ENCODE data around the gene ZFYVE26. TPM values are rescaled to one million over a fixed set of nuclear protein-coding genes. Genes with fewer than 3 reads are reported as not detected.

Gene ZFYVE26
- total RNA-seq, 1 donor from 2014 or later: 42.9 TPM

DNA sequence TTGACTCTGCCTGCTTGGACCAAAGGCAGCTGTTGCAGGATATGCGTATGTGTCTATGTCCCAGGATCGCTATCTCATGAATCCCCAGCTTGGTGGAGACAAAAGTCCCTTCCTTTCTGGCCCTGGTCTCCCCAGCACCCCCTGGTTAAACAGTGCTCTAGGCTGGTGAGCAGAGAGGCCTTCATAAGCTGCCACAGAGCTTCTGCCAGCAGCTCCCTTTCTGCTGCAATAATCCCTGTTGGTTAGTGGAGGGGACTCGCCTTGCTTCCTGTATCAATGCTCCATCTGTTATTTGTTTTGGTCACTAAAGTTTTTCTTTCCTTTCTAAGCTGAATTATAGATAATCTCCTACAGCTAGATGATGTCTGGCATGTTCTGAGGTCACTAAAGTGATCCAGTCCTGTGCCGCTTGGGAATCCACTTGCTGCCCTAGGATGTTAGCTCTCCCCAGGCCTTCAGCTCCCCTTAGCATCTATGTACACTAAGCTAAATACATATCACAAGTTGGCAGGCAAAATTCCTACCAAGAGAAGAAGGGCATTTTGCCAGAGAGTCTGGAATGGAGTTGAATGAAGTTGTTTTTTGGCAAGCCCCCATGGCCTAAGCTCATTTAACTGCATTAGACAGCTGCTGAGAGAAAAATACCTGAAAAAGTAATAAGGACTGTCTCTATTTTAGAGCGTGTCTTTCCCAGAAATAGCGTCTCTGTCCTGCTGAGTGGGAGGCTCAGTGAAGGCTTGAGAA is 66.9 kb downstream of the ZFYVE26 start:
- TF ChIP-seq, protein P1, sequence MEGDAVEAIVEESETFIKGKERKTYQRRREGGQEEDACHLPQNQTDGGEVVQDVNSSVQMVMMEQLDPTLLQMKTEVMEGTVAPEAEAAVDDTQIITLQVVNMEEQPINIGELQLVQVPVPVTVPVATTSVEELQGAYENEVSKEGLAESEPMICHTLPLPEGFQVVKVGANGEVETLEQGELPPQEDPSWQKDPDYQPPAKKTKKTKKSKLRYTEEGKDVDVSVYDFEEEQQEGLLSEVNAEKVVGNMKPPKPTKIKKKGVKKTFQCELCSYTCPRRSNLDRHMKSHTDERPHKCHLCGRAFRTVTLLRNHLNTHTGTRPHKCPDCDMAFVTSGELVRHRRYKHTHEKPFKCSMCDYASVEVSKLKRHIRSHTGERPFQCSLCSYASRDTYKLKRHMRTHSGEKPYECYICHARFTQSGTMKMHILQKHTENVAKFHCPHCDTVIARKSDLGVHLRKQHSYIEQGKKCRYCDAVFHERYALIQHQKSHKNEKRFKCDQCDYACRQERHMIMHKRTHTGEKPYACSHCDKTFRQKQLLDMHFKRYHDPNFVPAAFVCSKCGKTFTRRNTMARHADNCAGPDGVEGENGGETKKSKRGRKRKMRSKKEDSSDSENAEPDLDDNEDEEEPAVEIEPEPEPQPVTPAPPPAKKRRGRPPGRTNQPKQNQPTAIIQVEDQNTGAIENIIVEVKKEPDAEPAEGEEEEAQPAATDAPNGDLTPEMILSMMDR (IDR thresholded peaks at IDR 0.05): no peak
- intact Hi-C loops (cut with DNase I): no loop called here
- no peak overlapping the region for H3K27ac ChIP-seq
- H3K4me3 ChIP-seq: no peak overlapping the region
- H3K27me3 ChIP-seq: no peaks in the 10 kb centered on the region
- no peak for ATAC-seq
- peaks cover 78% of the 10 kb centered on the region for H3K36me3 ChIP-seq
- H3K4me1 ChIP-seq: no peaks in the 10 kb centered on the region
- no peak for DNase-seq
- H3K9me3 ChIP-seq: no peaks in the 10 kb centered on the region

DNA sequence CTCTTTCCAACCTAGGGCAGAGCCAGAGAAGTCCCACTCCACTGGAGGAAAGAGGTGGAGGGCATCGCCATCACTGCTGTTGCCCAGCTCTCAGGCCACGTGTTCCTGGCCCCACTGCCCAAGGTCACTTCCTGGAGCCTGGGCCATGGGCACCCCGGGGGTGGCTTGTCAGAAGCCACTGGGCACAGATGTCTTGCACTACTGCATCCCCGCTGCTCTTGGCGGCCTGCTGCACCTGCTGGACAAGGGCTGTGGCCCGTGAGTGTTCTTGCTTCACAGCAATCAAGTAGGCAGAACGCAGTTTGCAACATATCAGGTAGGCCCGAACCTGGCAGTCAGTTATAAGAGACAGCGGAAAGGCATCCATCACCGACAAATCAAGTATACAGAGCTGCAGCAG is 68.1 kb downstream of the ZFYVE26 start:
- intact Hi-C loops (cut with DNase I): no loop called here

DNA sequence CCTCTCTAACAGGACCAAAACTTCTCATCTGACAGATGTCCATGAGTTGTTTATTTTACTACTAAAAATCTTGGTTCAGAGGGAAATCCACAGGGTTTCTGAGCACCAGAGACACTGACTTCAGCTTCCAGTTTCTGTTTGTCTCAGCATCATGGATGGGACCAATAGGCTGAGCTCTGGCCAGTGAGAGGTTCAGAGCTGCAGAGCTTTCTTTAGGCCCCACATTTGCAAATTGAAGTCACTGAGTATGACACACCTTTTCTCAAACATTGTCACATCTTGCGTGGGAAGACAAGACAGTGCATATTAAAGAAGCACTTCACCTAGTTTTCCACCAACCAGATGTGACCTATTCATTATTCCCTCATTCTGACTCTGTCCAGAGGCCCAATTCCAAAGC is 69.5 kb downstream of the ZFYVE26 start:
- TF ChIP-seq, protein P1 (IDR thresholded peaks at IDR 0.05): no peak
- H3K27me3 ChIP-seq: no peaks in the 10 kb centered on the region
- H3K9me3 ChIP-seq: no peaks in the 10 kb centered on the region
- no peak for DNase-seq
- peaks cover 52% of the 10 kb centered on the region for H3K36me3 ChIP-seq
- H3K4me1 ChIP-seq: no peaks in the 10 kb centered on the region
- H3K4me3 ChIP-seq: no peak overlapping the region
- no peak overlapping the region for H3K27ac ChIP-seq
- intact Hi-C loops (cut with DNase I): no loop called here
- ATAC-seq: no peak

More for the DNA sequence above, 68.1 kb downstream of the ZFYVE26 start:
- ATAC-seq (no peak), DNase-seq (no peak)
- no peaks in the 10 kb centered on the region for H3K4me1 ChIP-seq
- peaks cover 66% of the 10 kb centered on the region for H3K36me3 ChIP-seq
- no peak overlapping the region for H3K27ac ChIP-seq
- no peaks in the 10 kb centered on the region for H3K9me3 ChIP-seq
- TF ChIP-seq, protein P1 (IDR thresholded peaks at IDR 0.05): no peak
- no peak overlapping the region for H3K4me3 ChIP-seq
- no peaks in the 10 kb centered on the region for H3K27me3 ChIP-seq

DNA sequence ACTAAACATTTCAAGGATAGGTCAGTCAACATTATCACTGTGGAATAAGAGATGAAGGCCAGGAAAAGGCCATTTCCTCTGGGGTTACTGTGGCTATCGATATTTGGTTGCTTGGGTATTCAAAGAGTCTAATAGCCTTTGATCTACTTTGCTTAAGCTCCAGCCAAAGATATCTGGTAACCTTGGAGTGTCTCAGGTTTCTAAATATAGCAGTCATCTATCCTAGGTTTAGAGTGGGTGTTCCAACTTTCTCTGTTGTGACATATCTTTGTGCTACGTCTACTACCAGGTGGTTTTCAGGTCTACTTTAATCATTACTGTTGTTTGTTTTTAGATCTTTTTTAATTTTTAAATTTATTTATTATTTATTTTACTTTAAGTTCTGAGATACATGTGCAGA is 72.3 kb downstream of the ZFYVE26 start:
- no peak for DNase-seq

DNA sequence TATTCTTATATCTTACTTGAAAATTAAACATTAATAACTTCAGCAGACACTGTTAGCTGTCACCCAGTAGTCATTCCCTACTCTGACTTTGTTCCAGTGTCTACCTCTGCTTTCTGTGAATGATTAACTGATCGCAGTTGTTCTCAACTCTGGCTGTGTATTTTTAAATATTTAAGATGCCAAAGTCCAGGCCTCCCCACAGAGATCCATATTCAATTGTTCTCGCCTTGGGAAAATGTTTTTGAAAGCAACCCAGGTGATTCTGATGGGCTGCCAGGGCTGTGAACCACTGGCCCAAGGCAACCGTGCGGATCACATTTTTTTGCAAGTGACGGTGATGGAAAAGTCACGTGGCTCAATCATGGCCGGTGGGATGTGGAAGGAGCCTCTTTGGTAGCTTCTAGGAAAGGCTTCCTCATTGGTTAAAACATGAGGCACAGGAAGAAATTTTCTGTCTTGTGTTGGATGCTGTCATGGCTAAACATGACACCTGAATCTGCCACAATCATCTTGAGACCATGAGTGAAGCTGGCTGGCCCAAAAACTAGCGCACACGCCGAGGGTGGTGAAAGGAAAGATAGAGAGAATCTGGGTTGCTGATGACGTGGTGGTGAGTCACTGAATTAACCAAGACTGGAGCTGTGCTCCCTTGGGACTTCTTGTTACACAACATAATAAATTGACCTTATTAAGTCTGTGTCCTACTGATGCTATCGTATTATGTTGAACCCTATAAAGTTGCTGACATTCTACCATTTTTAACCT is 77.5 kb downstream of the ZFYVE26 start:
- Histone ChIP-seq H3K4me1 (no peaks in the 10 kb centered on the region), H3K9me3 (no peaks in the 10 kb centered on the region), H3K4me3 (no peak overlapping the region), H3K27me3 (no peaks in the 10 kb centered on the region), H3K36me3 (no peaks in the 10 kb centered on the region), H3K27ac (no peak overlapping the region)
- TF ChIP-seq, protein P1 (IDR thresholded peaks at IDR 0.05): no peak
- no peak for DNase-seq
- ATAC-seq: peak; percentile 39
- intact Hi-C loops (cut with DNase I): no loop called here

More for the DNA sequence above, 72.3 kb downstream of the ZFYVE26 start:
- H3K4me1 ChIP-seq: no peaks in the 10 kb centered on the region
- peaks cover 24% of the 10 kb centered on the region for H3K36me3 ChIP-seq
- H3K4me3 ChIP-seq: no peak overlapping the region
- H3K27ac ChIP-seq: no peak overlapping the region
- intact Hi-C loops (cut with DNase I): no loop called here
- no peaks in the 10 kb centered on the region for H3K9me3 ChIP-seq
- TF ChIP-seq, protein P1 (IDR thresholded peaks at IDR 0.05): no peak
- no peak for ATAC-seq
- no peaks in the 10 kb centered on the region for H3K27me3 ChIP-seq

All from upper lobe of right lung (tissue), 1 donor.